SKM-1 (cell line): Measurements from ENCODE around the gene EPHB1.

ENCODE experiments used
- DNase-seq: peaks from one replicate; lab custom pipeline; 2025; ENCODE audit not compliant: unreplicated experiment; lab: John Stamatoyannopoulos, UW

Gene EPHB1

DNA sequence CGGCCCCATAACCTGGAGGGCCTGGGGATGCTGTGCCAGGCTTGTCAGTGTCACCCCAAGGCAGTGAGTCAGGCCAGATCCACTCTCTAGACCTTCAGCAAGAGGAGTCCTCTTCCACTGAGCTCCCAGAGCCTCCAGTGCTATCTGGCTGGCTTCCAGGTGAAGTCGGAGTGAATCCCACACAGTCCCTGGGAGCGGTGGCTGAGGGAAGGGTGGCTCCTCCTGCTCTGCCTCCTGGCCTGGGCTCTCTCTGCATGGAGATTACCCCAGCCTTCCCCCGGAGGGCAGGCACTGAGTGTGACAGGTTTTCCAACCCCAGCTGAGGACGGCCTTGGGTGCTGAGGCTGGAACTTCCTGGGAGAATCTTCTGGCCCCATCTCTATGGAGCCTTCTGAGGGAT is 82.7 kb downstream of the EPHB1 start:
- DNase-seq: no peak

- DNase-seq: no peak
Measured at GRCh38 chr3:134879990-134880389, 84.9 kb downstream of the EPHB1 start.

DNA sequence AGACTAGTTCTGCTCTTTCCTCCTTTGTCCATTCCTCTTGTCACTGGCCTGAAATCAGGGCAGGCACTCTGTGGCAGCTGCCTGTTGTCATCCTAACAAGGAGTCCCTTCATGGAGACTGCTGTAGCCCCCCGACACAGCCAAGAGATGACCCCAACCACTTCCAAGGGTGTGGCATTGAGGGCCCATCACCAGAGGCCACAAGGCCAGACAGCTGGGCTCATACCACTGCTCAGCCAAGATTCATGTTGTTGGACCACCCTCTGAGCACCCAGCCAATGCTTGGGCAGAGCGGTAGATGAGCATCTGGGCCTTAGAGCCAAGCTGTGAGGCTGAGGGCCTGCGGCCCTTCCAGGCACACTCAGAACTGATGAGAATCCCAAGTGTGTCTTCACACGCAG is 85.4 kb downstream of the EPHB1 start:
- no peak for DNase-seq

- no peak for DNase-seq
Measured at GRCh38 chr3:134881305-134881704, 86.2 kb downstream of the EPHB1 start.

GRCh38 chr3:134883697-134884385 is 88.8 kb downstream of the EPHB1 start:
- no peak for DNase-seq

DNA sequence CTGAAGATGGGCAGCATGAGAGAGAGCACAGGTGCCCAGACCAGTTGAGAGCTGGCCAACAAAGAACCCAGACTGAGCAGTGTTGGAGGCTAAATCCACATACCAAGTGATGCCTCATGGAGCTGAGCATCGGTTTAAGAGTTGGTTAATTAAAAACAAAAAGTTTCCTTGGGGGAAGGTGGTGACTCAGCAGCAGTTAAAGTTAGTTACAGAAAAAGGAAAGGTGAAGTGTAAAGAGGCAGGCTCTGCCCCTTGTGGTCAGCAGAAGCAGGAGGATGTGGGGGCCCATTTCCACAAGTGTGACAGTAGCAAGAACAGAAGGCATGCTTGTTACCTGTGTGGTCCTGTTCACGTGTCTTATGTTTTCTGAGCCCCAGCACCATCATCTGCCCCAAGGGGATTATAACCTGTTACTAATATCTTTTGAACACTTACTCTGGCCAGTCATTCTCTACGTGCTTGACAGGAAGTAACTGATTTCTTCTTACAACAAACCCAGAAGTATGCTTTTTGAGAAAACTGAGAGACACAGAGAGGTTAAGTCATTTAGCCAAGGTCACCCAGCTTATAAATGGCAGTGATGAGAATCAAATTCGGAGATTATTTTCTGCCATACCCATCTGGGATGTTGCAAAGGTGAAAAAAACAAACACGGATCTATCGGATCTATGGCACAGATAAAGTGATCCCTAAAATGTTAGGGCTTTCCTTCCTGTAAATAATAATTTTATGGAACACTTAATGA is 91.0 kb downstream of the EPHB1 start:
- DNase-seq: no peak

DNA sequence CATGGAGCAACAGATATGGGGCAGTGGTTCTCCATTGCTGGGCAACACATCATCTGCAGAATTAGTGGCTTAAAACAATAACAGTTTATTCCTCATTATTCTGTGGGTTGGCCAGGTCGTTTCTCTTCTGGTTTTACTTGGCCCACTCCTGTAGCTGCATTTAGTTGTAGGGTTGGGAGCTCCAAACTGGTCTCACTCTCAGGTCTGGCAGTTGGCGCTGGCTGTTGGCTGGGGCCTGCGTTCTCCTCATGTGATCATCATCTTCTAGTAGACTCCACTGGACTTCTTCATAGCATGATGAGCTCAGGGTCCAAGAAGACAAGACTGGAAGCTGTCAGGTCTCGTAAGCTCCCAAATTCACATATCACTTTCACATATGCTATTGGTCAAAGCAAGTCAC is 91.9 kb downstream of the EPHB1 start:
- no peak for DNase-seq

DNA sequence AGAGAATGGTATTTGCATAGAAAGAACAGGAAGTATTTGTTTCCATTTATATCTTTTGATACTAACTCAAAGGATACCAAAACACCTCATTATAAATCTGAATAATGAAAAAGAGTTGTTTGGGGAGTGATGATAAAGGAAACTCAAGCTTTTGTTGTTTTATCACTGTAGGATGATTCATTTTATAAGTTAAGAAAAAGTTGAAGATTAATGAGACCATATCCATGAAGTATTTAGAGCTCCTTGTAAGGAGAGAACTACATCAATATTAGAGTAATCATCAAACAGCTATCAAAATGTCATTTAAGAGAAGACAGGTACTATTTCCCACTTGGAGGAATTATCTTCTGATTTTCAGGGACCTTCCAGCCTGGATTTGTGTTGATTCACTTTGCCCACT is 92.5 kb downstream of the EPHB1 start:
- no peak for DNase-seq

GRCh38 chr3:134892326-134892725 is 97.3 kb downstream of the EPHB1 start:
- DNase-seq: no peak

GRCh38 chr3:134892761-134893160 is 97.7 kb downstream of the EPHB1 start:
- DNase-seq: no peak

- no peak for DNase-seq
Measured at GRCh38 chr3:134894533-134894932, 99.5 kb downstream of the EPHB1 start.

DNA sequence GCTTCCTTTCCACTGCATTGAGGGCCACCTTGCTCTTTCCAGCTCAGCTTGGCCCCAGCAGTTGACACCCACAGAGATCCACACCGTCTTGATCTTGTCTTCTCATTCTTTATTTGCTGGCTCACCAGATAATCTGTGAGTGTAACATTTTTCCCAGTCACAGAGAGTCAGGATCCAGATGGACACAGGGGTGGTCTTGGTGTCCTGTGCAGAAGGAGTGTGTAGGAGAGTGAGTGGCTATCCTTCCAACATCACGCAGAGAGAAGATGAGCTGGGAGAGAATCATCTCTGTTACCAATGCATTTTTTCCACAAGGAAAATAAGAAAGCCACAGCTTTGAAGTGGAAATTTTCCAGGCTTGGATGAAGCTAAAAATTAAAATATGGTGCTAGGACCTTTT is 100.1 kb downstream of the EPHB1 start:
- no peak for DNase-seq

- DNase-seq: no peak
Measured at GRCh38 chr3:134896141-134896540, 101.1 kb downstream of the EPHB1 start.

DNA sequence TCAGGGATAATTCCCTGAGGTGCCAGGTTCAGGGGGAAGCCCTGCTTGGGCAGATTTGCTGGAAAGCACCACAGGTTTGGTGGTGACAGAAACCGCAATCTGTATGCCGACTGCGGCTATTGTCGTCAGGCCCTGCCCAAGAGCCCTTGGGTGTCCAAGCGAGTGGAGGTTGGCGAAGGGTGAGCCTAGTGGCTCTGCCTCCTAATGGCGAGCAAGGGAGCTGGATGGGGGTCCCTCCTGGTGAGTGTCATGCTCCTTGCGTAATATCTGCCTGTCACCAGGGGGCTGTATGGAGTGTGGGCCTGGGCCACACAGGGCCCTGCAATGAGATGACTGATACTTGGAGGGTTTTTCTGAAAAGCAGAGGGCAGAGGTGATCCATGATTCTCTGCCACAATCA is 101.6 kb downstream of the EPHB1 start:
- DNase-seq: no peak

DNA sequence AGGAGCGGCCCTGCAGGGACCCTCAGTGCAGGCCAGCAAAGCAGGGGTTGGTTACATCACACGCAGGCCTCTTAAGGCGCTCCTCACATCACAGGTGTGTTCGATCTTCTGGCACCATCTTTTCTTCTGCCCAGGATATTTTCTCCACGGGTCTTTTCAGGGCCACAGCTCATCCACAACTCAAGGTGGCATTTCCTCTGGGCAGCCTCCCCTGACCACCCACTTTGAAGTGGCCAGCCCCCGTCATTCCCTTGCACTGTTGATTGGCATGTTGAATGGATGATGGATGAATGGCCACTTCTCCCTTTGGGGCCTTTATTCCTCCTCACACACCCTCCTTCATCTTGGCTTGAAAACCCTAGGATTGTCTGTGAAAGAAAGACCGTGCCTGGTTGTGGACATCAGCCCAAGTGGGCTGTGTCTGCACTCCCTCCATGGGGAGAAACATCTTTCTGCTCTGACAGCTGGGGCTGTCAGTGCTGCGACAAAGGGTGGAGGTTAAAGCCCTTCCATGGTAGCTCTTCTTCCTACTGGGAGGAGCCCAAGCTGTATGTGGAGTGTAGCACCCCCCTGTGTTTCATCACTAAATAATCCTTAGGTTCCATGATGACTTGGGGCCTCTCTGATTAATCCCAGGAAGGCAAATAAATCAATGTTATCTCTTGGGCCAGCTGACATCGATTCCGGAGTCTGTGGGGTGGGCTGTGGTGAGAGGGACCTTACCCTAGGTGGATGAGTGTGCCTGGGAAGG is 102.5 kb downstream of the EPHB1 start:
- no peak for DNase-seq

DNA sequence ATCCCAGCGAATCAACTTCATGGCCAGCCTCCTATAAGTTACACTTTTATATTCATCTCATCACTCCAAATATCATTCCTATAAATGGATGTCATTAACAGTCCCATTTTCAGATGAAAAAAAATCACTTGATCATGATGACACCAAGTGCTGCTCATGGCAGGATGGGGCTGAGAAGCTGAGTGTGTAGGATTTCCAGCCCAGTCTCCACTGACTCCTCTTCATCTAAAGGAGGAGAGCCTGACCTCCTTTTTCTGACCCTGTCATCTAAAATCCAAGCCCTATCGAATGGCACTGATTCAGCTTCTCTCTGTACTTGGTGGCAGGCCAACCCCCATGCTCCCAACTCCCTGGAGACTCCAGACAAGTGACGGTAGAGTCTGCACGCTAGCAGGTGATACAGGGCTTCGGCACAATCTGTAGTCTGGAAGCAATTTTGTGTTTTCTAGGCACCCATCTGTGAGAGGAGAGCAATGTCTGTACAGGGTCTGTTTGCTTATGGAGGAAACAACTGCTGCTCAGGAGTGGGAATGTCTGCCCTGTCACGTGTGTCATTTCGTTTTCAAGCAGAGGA is 103.2 kb downstream of the EPHB1 start:
- no peak for DNase-seq

- DNase-seq: no peak
Measured at GRCh38 chr3:134899786-134900185, 104.7 kb downstream of the EPHB1 start.

DNA sequence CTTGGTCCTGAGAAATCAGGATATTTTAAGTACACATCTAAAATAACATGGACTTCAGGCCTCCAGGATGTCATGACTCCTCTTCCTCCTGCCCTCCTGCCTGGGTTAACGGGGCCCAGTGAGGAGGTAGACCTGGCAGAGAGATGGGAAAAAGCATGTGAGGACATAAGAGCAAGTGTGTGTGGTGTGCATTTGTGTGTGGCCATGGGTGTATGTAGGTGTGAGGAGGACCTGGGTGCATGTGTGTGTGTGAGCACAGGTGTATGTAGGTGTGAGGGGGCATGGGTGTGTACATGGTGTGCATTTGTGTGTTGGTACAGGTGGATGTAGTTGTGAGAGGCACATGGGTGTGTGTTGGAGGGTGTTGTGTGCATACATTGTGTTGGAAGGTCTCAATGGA is 105.4 kb downstream of the EPHB1 start:
- DNase-seq: no peak

- no peak for DNase-seq
Measured at GRCh38 chr3:134901461-134901860, 106.4 kb downstream of the EPHB1 start.

DNA sequence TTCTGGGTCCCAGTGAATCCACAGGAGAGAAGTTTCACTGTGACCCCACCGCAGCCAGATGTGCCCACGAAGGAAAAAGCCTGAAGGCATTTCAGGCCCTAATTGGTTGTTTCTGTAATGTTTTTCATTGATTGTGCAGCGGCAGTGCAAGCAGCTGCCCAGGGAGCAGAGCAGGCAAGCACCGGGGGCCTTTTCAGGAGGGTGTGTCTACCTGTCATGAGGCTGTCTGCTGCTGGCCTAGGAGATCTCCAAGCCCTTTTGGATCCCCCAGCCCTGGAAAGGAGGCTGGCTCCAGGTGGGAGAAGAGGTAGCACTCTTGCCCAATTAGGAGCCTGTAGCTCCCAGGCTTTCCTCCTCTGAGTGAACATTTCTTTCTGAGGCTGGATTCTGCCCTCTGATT is 108.8 kb downstream of the EPHB1 start:
- DNase-seq: no peak

DNA sequence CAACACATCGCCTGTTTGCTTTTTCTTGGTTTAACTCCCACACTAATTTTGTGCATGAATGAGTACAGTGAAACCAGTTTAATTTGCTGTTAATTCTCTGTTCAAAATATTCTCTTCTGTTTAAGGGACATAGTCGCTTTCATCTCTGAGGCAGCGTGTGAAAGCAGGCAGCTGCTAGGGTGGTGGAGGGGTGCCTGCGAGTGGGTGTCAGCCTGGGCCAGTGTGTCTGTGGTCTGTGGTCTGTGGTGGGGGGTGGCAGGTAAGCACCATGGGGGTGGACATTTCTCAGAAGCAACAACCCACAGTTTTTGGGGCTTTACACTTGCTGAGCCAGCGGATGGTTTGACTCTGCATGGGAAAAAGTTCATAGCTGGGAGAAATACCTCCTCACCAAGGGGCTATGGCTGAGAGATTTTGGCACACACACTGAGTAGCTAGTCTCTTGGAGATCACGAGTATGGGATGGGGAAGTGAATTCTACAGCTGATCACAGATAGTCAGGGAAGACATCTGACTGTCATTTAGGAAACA is 109.2 kb downstream of the EPHB1 start:
- DNase-seq: no peak
